HCT116 (cell line): Measurements from ENCODE around the gene MIDN. TPM values are rescaled to one million over a fixed set of nuclear protein-coding genes. Genes with fewer than 3 reads are reported as not detected.

Source experiments
- ATAC-seq: fragments of 200-7000 bp; cut with Tn5 transposase; 2 replicates; pipeline ENCODE4 v1.9.1; 2020; ENCODE audit warnings: mild to moderate bottlenecking, moderate library complexity
- BruUV-seq: library from RNA; stranded (reverse); fragments of 400-500 nt; replicated peaks from 2 replicates; lab custom pipeline; 2021; lab: Mats Ljungman, UMichigan
- CTCF ChIA-PET: fragments of 300-600 bp; sonication (Branson Sonifier 250); formaldehyde crosslinking; loops from one replicate; lab custom pipeline; 2021; ENCODE audit warnings: antibody characterized with exemption; lab: Charles Lee
- POLR2A ChIA-PET: fragments of 300-600, 350-600 bp; sonication (Branson Sonifier 250); formaldehyde crosslinking; loops from one replicate; lab custom pipeline; 2021; ENCODE audit warnings: antibody characterized with exemption; lab: Charles Lee
- RAD21 ChIA-PET, 2 experiments: fragments of 300-600 bp; sonication (Branson Sonifier 250); formaldehyde crosslinking; loops; one replicate each; lab custom pipeline; 2023; ENCODE audit warnings: low total read pairs in 2 of 2; ENCODE audit not compliant: uncharacterized antibody in 2 of 2, unreplicated experiment in 2 of 2, low non-redundant PET in 1 of 2; lab: Charles Lee
- DNase-seq: peaks from one replicate; pipeline ENCODE4 v3.0.0-alpha.2; 2010; ENCODE audit warnings: low read depth, low spot score
- H2AFZ ChIP-seq: fragments of 200-600 bp; shearing (Covaris generic), sonication (generic); 2 replicates; pipeline ENCODE4 v1.6.1; 2017; ENCODE audit warnings: low read depth, mixed run types, mixed read lengths, antibody characterized with exemption, low read length; ENCODE audit not compliant: poor library complexity, severe bottlenecking
- H3K27ac ChIP-seq: 2 replicates; pipeline ENCODE4 v1.5.1; 2012; ENCODE audit warnings: low read depth, low read length
- H3K27me3 ChIP-seq: fragments of 200-600 bp; sonication (generic); 2 replicates; pipeline ENCODE4 v1.6.1; 2016; ENCODE audit warnings: mixed run types, low read length, mixed read lengths; ENCODE audit not compliant: insufficient read depth
- H3K36me3 ChIP-seq, 2 experiments: fragments of 200-500 bp in 1 of 2; fragments of 200-600 bp in 1 of 2; sonication (Bioruptor generic) in 1 of 2; sonication (generic) in 1 of 2; 2 replicates each; pipeline versions ENCODE4 v1.5.1 to v1.6.1; 2014 to 2016; ENCODE audit warnings: low read length in 2 of 2, inconsistent platforms in 1 of 2, mixed read lengths in 1 of 2, mixed run types in 1 of 2; ENCODE audit not compliant: insufficient read depth in 2 of 2, control insufficient read depth in 1 of 2
- H3K4me1 ChIP-seq, 2 experiments: fragments of 200-600 bp in 1 of 2; sonication (generic) in 1 of 2; 2 replicates each; pipeline versions ENCODE4 v1.5.1 to v1.6.1; 2012 to 2017; ENCODE audit warnings: low read length in 2 of 2, inconsistent platforms in 1 of 2, mild to moderate bottlenecking in 1 of 2, mixed read lengths in 1 of 2, mixed run types in 1 of 2, moderate library complexity in 1 of 2; ENCODE audit not compliant: insufficient read depth in 2 of 2, control insufficient read depth in 1 of 2
- H3K4me2 ChIP-seq: fragments of 200-600 bp; sonication (generic); 2 replicates; pipeline ENCODE4 v1.6.1; 2017; ENCODE audit warnings: mixed run types, low read length, mixed read lengths
- H3K4me3 ChIP-seq, 2 experiments: fragments of 200-600 bp in 1 of 2; sonication (generic) in 1 of 2; replicated peaks in 1 of 2; 2 replicates each; pipeline ENCODE4 v1.5.1; 2011 to 2016; ENCODE audit warnings: low read length in 2 of 2, control low read depth in 1 of 2, low read depth in 1 of 2, mild to moderate bottlenecking in 1 of 2, mixed read lengths in 1 of 2, mixed run types in 1 of 2
- H3K79me2 ChIP-seq: fragments of 200-600 bp; sonication (generic); 2 replicates; pipeline ENCODE4 v1.6.1; 2017; ENCODE audit warnings: mild to moderate bottlenecking, mixed run types, low read length, moderate library complexity, mixed read lengths; ENCODE audit not compliant: insufficient read depth
- H3K9ac ChIP-seq: fragments of 200-600 bp; sonication (generic); 2 replicates; pipeline ENCODE4 v1.6.1; 2016; ENCODE audit warnings: low read length, mixed read lengths
- H3K9me2 ChIP-seq: fragments of 200-600 bp; sonication (generic), shearing (Covaris generic); 2 replicates; pipeline ENCODE4 v1.6.1; 2017; ENCODE audit warnings: mixed run types, mild to moderate bottlenecking, moderate library complexity; ENCODE audit not compliant: insufficient read depth
- H3K9me3 ChIP-seq, 2 experiments: fragments of 200-500 bp in 1 of 2; fragments of 200-600 bp in 1 of 2; sonication (Bioruptor generic) in 1 of 2; sonication (generic) in 1 of 2; 2 replicates each; pipeline ENCODE4 v1.6.1; 2014 to 2017; ENCODE audit warnings: low read length in 2 of 2, mixed read lengths in 2 of 2, inconsistent platforms in 1 of 2, low read depth in 1 of 2, mild to moderate bottlenecking in 1 of 2, mixed run types in 1 of 2, moderate library complexity in 1 of 2; ENCODE audit not compliant: control insufficient read depth in 1 of 2, insufficient read depth in 1 of 2
- H4K20me1 ChIP-seq: fragments of 200-600 bp; sonication (generic), shearing (Covaris generic); 2 replicates; pipeline ENCODE4 v1.6.1; 2017; ENCODE audit warnings: mixed run types, mild to moderate bottlenecking, moderate library complexity; ENCODE audit not compliant: insufficient read depth
- EGR1 ChIP-seq: IDR thresholded peaks from 2 replicates; pipeline ENCODE4 v1.6.1; 2012; ENCODE audit warnings: low read depth
- EZH2phosphoT487 ChIP-seq: fragments of 200-600 bp; IDR thresholded peaks from 2 replicates; pipeline ENCODE4 v1.6.1; 2018; ENCODE audit warnings: antibody characterized with exemption, borderline replicate concordance
- FOSL1 ChIP-seq: IDR thresholded peaks from 2 replicates; pipeline ENCODE4 v1.6.1; 2012; ENCODE audit warnings: low read depth
- SIN3A ChIP-seq: IDR thresholded peaks from 2 replicates; pipeline ENCODE4 v1.6.1; 2012; ENCODE audit warnings: low read depth
- SP1 ChIP-seq: IDR thresholded peaks from 2 replicates; pipeline ENCODE4 v1.6.1; 2012; ENCODE audit warnings: low read depth
- SRF ChIP-seq: IDR thresholded peaks from 2 replicates; pipeline ENCODE4 v1.6.1; 2012; ENCODE audit warnings: low read depth
- TCF7L2 ChIP-seq: IDR thresholded peaks from 2 replicates; pipeline ENCODE4 v1.7.0; 2011; ENCODE audit warnings: borderline replicate concordance, inconsistent platforms; ENCODE audit not compliant: insufficient read depth, insufficient read length; ENCODE audit errors: extremely low read depth
- ZFX ChIP-seq: fragments of 450-650 bp; IDR thresholded peaks from 2 replicates; pipeline ENCODE4 v1.6.1; 2017
- ZNF274 ChIP-seq: fragments of 200-500 bp; sonication (Bioruptor generic); IDR thresholded peaks from 2 replicates; pipeline ENCODE4 v1.6.1; 2014; ENCODE audit warnings: mild to moderate bottlenecking, low read depth, low read length, inconsistent platforms
- intact Hi-C: fragments of 100-400 bp; cut with micrococcal nuclease; formaldehyde crosslinking; loops from 2 replicates; pipeline ENCODE4 v1.10.0; 2022
- total RNA-seq: library from RNA; stranded (reverse); gene quantifications from one replicate; pipeline ENCODE4 v1.2.1, GENCODE V29; 2021; ENCODE audit not compliant: unreplicated experiment
- TF ChIP-seq, protein P1 (sequence below): IDR thresholded peaks from 2 replicates; pipeline ENCODE4 v1.6.1; 2012; ENCODE audit warnings: low read depth

MIDN gene
- total RNA-seq, 1 experiment from 2014 or later: 146 TPM

DNA sequence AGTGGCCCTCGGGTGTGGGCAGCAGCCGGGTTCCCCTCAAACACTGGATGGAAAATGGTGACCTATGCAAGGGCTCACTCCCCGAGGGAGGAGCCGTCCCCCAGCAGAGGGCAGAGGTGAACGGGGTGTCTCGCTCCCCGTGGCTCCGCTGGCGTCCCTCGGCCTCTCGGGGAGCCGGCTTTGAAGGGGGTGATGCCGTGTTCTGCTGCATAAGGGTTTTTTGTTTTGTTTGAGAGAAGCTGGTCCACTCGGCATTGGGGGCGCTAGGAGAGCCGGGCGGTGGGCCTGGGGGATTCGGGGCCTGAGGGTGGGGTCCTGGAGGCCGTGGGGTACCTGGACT lies 41.3 kb downstream of the MIDN start:
- ChIA-PET RAD21 (no interaction called here), CTCF (no interaction called here), POLR2A (no interaction called here)
- Histone ChIP-seq H3K9me2 (no peaks in the 10 kb centered on the region), H3K27ac (no peak overlapping the region), H2AFZ (no peak overlapping the region), H3K4me3 (no peak overlapping the region), H3K9ac (no peak overlapping the region), H3K9me3 (no peaks in the 10 kb centered on the region), H3K36me3 (no peaks in the 10 kb centered on the region), H3K4me1 (peaks cover 17 to 28% of the 10 kb centered on the region in 2 experiments), H3K27me3 (no peaks in the 10 kb centered on the region), H4K20me1 (no peaks in the 10 kb centered on the region), H3K4me2 (no peak overlapping the region), H3K79me2 (no peaks in the 10 kb centered on the region)
- intact Hi-C loops: no loop called here
- no peak for ATAC-seq
- DNase-seq: no peak
- no peak for TF ChIP-seq EZH2phosphoT487
- no peak for TF ChIP-seq EGR1
- no peak for TF ChIP-seq TCF7L2
- no peak for TF ChIP-seq ZFX
- TF ChIP-seq FOSL1: no peak
- TF ChIP-seq, protein P1, sequence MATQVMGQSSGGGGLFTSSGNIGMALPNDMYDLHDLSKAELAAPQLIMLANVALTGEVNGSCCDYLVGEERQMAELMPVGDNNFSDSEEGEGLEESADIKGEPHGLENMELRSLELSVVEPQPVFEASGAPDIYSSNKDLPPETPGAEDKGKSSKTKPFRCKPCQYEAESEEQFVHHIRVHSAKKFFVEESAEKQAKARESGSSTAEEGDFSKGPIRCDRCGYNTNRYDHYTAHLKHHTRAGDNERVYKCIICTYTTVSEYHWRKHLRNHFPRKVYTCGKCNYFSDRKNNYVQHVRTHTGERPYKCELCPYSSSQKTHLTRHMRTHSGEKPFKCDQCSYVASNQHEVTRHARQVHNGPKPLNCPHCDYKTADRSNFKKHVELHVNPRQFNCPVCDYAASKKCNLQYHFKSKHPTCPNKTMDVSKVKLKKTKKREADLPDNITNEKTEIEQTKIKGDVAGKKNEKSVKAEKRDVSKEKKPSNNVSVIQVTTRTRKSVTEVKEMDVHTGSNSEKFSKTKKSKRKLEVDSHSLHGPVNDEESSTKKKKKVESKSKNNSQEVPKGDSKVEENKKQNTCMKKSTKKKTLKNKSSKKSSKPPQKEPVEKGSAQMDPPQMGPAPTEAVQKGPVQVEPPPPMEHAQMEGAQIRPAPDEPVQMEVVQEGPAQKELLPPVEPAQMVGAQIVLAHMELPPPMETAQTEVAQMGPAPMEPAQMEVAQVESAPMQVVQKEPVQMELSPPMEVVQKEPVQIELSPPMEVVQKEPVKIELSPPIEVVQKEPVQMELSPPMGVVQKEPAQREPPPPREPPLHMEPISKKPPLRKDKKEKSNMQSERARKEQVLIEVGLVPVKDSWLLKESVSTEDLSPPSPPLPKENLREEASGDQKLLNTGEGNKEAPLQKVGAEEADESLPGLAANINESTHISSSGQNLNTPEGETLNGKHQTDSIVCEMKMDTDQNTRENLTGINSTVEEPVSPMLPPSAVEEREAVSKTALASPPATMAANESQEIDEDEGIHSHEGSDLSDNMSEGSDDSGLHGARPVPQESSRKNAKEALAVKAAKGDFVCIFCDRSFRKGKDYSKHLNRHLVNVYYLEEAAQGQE: no peak
- no peak for TF ChIP-seq SIN3A
- TF ChIP-seq SP1: no peak
- no peak for TF ChIP-seq SRF
- no peak for TF ChIP-seq ZNF274
- no TSS peak for BruUV-seq
